Tibial nerve (tissue), 4 donors: ENCODE data around the gene TSHZ2.

Experiments
- CTCF ChIP-seq, 5 experiments: fragments of 200-600 bp in 3 of 5; fragments of 450-650 bp in 2 of 5; sonication (generic) in 3 of 5; IDR thresholded peaks; one replicate each; pipeline ENCODE4 v1.5.1; 2016 to 2019; ENCODE audit warnings: antibody characterized with exemption in 5 of 5, mild to moderate bottlenecking in 3 of 5, moderate library complexity in 2 of 5
- EP300 ChIP-seq, 2 donors: sonication (generic); formaldehyde crosslinking; IDR thresholded peaks; one replicate each; pipeline ENCODE4 v1.6.1; 2017; ENCODE audit warnings: antibody characterized with exemption in 2 of 2, mild to moderate bottlenecking in 1 of 2
- POLR2A ChIP-seq, 2 donors: fragments of 450-650 bp; IDR thresholded peaks; one replicate each; pipeline ENCODE4 v1.6.1; 2017; ENCODE audit warnings: antibody characterized with exemption in 2 of 2, mild to moderate bottlenecking in 2 of 2, moderate library complexity in 2 of 2

GRCh38 chr20:53369871-53370270, 397.7 kb downstream of the TSHZ2 start:
- TF ChIP-seq CTCF (IDR thresholded peaks at IDR 0.05) (no peak), EP300 (IDR thresholded peaks at IDR 0.05) (no peak), POLR2A (IDR thresholded peaks at IDR 0.05) (no peak)
